Measurements from ENCODE around the gene C11orf54.

Gene C11orf54

GRCh38 chr11:93704237-93704636, 37.2 kb upstream of the C11orf54 start:
- no peak for TF ChIP-seq POLR2A (IDR thresholded peaks at IDR 0.05; ENCODE audit: extremely low read depth, insufficient read length)
- no peak for TF ChIP-seq CTCF (IDR thresholded peaks at IDR 0.05; ENCODE audit: low read depth, low read length)
- no peak for TF ChIP-seq MAX (IDR thresholded peaks at IDR 0.05; ENCODE audit: low read depth, low read length)
- no peak for TF ChIP-seq MYC (IDR thresholded peaks at IDR 0.05; ENCODE audit: low read depth, low read length)
- H3K4me3 ChIP-seq (ENCODE audit: low read depth, low read length), result no peak overlapping the region
- DNase-seq (ENCODE audit: low read depth), result peak; percentile 26

GRCh38 chr11:93710239-93710638, 31.2 kb upstream of the C11orf54 start:
- no peak overlapping the region for H3K4me3 ChIP-seq (ENCODE audit: low read depth, low read length)
- TF ChIP-seq POLR2A (IDR thresholded peaks at IDR 0.05; ENCODE audit: extremely low read depth, insufficient read length) (no peak), MAX (IDR thresholded peaks at IDR 0.05; ENCODE audit: low read depth, low read length) (no peak), CTCF (IDR thresholded peaks at IDR 0.05; ENCODE audit: low read depth, low read length) (no peak), MYC (IDR thresholded peaks at IDR 0.05; ENCODE audit: low read depth, low read length) (no peak)
- no peak for DNase-seq (ENCODE audit: low read depth)

- no peak for DNase-seq (ENCODE audit: low read depth)
- H3K4me3 ChIP-seq (ENCODE audit: low read depth, low read length), result no peak overlapping the region
- TF ChIP-seq MAX (IDR thresholded peaks at IDR 0.05; ENCODE audit: low read depth, low read length), result no peak
These were observed 28.8 kb upstream of the C11orf54 start for GRCh38 chr11:93712678-93713077.

GRCh38 chr11:93715797-93716396, 25.6 kb upstream of the C11orf54 start:
- TF ChIP-seq MAX (IDR thresholded peaks at IDR 0.05; ENCODE audit: low read depth, low read length) (no peak), POLR2A (IDR thresholded peaks at IDR 0.05; ENCODE audit: extremely low read depth, insufficient read length) (no peak), MYC (IDR thresholded peaks at IDR 0.05; ENCODE audit: low read depth, low read length) (no peak), CTCF (IDR thresholded peaks at IDR 0.05; ENCODE audit: low read depth, low read length) (no peak)
- no peak overlapping the region for H3K4me3 ChIP-seq (ENCODE audit: low read depth, low read length)
- no peak for DNase-seq (ENCODE audit: low read depth)

GRCh38 chr11:93717501-93717900, 24.0 kb upstream of the C11orf54 start:
- DNase-seq (ENCODE audit: low read depth), result no peak
- no peak overlapping the region for H3K4me3 ChIP-seq (ENCODE audit: low read depth, low read length)
- TF ChIP-seq POLR2A (IDR thresholded peaks at IDR 0.05; ENCODE audit: extremely low read depth, insufficient read length) (no peak), MAX (IDR thresholded peaks at IDR 0.05; ENCODE audit: low read depth, low read length) (no peak), MYC (IDR thresholded peaks at IDR 0.05; ENCODE audit: low read depth, low read length) (no peak), CTCF (IDR thresholded peaks at IDR 0.05; ENCODE audit: low read depth, low read length) (no peak)

GRCh38 chr11:93718057-93718563, 23.4 kb upstream of the C11orf54 start:
- TF ChIP-seq MAX (IDR thresholded peaks at IDR 0.05; ENCODE audit: low read depth, low read length), result peak; percentile 50; the same call in 1 of the 2 replicates
- peak; percentile 46; the same call in 1 of the 2 replicates for TF ChIP-seq MYC (IDR thresholded peaks at IDR 0.05; ENCODE audit: low read depth, low read length)
- TF ChIP-seq CTCF (IDR thresholded peaks at IDR 0.05; ENCODE audit: low read depth, low read length), result no peak
- DNase-seq (ENCODE audit: low read depth), result peak; percentile 93
- H3K4me3 ChIP-seq (ENCODE audit: low read depth, low read length), result no peak overlapping the region

Data from NB4 (cell line).